ENCODE measurements around the gene CHAD. TPM values are rescaled to one million over a fixed set of nuclear protein-coding genes. Genes with fewer than 3 reads are reported as not detected.

The CHAD gene
- total and polyA plus RNA-seq, 2 of the 13 experiments (the other 11 are each of a cell fraction or from before 2014, with no cell fraction given), result 1.4 TPM; not detected in 1

DNA sequence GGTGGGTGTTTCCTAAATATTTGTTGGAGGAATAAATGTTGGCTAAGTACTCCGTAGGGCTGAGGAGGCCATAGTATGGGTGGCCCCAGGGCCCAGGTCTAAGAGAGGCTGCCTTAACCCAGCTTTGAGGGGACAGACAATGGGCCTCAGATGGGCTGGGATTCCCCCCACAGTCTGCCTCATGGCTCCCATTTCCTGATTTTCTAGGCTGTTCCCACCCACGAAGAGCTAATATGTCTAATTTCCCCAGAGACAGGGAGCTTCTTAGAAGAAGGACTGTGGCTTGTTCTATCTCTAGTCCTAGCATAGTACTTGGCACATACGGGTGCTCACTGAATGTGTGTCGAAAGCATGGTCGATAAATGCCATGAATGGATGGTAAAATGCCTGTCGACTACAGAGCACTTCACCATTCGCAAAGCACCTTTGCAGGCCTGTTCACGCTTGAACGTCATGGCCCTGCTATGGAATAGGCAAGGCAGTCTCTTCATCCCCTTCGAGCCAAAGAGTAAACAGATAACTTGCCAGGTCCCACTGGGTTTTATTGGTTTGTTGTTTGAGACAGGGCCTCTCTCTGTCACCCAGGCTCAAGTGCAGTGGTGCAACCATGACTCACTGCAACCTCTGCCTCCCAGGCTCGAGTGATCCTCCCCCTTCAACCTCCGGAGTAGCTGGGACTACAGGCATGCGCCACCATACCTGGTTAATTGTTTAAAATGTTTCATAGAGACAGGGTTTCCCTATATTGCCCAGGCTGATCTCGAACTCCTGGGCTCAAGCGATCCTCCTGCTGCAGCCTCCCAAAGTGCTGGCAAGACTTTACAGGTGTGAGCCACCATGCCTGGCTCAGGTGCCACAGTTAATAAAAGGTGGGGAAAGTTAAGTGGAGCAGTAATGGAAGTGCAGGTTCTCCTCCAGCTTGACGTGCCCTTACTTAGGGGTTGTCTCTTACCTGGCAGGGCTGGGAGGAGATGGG, 9.7 kb downstream of the CHAD start (continued):
- 0 out of 4 replicates have a peak, but pooled peaks of 1 of the 2 experiments have one; percentile 2 for TF ChIP-seq NR2F1 (CRISPR knock-in tag; IDR thresholded peaks at IDR 0.05)
- TF ChIP-seq, protein P1, sequence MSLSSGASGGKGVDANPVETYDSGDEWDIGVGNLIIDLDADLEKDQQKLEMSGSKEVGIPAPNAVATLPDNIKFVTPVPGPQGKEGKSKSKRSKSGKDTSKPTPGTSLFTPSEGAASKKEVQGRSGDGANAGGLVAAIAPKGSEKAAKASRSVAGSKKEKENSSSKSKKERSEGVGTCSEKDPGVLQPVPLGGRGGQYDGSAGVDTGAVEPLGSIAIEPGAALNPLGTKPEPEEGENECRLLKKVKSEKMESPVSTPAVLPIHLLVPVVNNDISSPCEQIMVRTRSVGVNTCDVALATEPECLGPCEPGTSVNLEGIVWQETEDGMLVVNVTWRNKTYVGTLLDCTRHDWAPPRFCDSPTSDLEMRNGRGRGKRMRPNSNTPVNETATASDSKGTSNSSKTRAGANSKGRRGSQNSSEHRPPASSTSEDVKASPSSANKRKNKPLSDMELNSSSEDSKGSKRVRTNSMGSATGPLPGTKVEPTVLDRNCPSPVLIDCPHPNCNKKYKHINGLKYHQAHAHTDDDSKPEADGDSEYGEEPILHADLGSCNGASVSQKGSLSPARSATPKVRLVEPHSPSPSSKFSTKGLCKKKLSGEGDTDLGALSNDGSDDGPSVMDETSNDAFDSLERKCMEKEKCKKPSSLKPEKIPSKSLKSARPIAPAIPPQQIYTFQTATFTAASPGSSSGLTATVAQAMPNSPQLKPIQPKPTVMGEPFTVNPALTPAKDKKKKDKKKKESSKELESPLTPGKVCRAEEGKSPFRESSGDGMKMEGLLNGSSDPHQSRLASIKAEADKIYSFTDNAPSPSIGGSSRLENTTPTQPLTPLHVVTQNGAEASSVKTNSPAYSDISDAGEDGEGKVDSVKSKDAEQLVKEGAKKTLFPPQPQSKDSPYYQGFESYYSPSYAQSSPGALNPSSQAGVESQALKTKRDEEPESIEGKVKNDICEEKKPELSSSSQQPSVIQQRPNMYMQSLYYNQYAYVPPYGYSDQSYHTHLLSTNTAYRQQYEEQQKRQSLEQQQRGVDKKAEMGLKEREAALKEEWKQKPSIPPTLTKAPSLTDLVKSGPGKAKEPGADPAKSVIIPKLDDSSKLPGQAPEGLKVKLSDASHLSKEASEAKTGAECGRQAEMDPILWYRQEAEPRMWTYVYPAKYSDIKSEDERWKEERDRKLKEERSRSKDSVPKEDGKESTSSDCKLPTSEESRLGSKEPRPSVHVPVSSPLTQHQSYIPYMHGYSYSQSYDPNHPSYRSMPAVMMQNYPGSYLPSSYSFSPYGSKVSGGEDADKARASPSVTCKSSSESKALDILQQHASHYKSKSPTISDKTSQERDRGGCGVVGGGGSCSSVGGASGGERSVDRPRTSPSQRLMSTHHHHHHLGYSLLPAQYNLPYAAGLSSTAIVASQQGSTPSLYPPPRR (CRISPR knock-in tag; IDR thresholded peaks at IDR 0.05; ENCODE audit: borderline replicate concordance), result peak; percentile 46; the same call in 1 of the 2 replicates
- no peak for TF ChIP-seq NR1H2 (CRISPR knock-in tag; IDR thresholded peaks at IDR 0.05; ENCODE audit: borderline replicate concordance, low read depth)
- peak; percentile 75; the same call in 1 of the 2 replicates for TF ChIP-seq SOX5 (CRISPR knock-in tag; IDR thresholded peaks at IDR 0.05; ENCODE audit: borderline replicate concordance)
- TF ChIP-seq, protein P2, sequence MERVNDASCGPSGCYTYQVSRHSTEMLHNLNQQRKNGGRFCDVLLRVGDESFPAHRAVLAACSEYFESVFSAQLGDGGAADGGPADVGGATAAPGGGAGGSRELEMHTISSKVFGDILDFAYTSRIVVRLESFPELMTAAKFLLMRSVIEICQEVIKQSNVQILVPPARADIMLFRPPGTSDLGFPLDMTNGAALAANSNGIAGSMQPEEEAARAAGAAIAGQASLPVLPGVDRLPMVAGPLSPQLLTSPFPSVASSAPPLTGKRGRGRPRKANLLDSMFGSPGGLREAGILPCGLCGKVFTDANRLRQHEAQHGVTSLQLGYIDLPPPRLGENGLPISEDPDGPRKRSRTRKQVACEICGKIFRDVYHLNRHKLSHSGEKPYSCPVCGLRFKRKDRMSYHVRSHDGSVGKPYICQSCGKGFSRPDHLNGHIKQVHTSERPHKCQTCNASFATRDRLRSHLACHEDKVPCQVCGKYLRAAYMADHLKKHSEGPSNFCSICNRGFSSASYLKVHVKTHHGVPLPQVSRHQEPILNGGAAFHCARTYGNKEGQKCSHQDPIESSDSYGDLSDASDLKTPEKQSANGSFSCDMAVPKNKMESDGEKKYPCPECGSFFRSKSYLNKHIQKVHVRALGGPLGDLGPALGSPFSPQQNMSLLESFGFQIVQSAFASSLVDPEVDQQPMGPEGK (CRISPR knock-in tag; IDR thresholded peaks at IDR 0.05), result peak; percentile 48; the same call in 1 of the 2 replicates
- TF ChIP-seq, protein P3, sequence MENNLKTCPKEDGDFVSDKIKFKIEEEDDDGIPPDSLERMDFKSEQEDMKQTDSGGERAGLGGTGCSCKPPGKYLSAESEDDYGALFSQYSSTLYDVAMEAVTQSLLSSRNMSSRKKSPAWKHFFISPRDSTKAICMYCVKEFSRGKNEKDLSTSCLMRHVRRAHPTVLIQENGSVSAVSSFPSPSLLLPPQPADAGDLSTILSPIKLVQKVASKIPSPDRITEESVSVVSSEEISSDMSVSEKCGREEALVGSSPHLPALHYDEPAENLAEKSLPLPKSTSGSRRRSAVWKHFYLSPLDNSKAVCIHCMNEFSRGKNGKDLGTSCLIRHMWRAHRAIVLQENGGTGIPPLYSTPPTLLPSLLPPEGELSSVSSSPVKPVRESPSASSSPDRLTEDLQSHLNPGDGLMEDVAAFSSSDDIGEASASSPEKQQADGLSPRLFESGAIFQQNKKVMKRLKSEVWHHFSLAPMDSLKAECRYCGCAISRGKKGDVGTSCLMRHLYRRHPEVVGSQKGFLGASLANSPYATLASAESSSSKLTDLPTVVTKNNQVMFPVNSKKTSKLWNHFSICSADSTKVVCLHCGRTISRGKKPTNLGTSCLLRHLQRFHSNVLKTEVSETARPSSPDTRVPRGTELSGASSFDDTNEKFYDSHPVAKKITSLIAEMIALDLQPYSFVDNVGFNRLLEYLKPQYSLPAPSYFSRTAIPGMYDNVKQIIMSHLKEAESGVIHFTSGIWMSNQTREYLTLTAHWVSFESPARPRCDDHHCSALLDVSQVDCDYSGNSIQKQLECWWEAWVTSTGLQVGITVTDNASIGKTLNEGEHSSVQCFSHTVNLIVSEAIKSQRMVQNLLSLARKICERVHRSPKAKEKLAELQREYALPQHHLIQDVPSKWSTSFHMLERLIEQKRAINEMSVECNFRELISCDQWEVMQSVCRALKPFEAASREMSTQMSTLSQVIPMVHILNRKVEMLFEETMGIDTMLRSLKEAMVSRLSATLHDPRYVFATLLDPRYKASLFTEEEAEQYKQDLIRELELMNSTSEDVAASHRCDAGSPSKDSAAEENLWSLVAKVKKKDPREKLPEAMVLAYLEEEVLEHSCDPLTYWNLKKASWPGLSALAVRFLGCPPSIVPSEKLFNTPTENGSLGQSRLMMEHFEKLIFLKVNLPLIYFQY (CRISPR knock-in tag; IDR thresholded peaks at IDR 0.05; ENCODE audit: borderline replicate concordance), result peak; percentile 94
- 0 out of 2 replicates have a peak, but pooled peaks have one; percentile 51 for TF ChIP-seq HOXD1 (CRISPR knock-in tag; IDR thresholded peaks at IDR 0.05)
- TF ChIP-seq ZBTB21 (CRISPR knock-in tag; IDR thresholded peaks at IDR 0.05), result peak; percentile 64; the same call in 1 of the 2 replicates
- 0 out of 2 replicates have a peak, but pooled peaks have one; percentile 5 for TF ChIP-seq SP4 (CRISPR knock-in tag; IDR thresholded peaks at IDR 0.05)
- no peak for TF ChIP-seq ZNF333 (CRISPR knock-in tag; IDR thresholded peaks at IDR 0.05; ENCODE audit: borderline replicate concordance)
- TF ChIP-seq, protein P4, sequence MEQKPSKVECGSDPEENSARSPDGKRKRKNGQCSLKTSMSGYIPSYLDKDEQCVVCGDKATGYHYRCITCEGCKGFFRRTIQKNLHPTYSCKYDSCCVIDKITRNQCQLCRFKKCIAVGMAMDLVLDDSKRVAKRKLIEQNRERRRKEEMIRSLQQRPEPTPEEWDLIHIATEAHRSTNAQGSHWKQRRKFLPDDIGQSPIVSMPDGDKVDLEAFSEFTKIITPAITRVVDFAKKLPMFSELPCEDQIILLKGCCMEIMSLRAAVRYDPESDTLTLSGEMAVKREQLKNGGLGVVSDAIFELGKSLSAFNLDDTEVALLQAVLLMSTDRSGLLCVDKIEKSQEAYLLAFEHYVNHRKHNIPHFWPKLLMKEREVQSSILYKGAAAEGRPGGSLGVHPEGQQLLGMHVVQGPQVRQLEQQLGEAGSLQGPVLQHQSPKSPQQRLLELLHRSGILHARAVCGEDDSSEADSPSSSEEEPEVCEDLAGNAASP (CRISPR knock-in tag; IDR thresholded peaks at IDR 0.05; ENCODE audit: borderline replicate concordance), result peak; percentile 46; the same call in 1 of the 2 replicates
- TF ChIP-seq BCL6 (CRISPR knock-in tag; IDR thresholded peaks at IDR 0.05), result peak; percentile 61
- no peak for TF ChIP-seq HNF4G (IDR thresholded peaks at IDR 0.05; ENCODE audit: borderline replicate concordance, low read depth, low read length)
- TF ChIP-seq HNF4G (CRISPR knock-in tag; IDR thresholded peaks at IDR 0.05; ENCODE audit: borderline replicate concordance, low read depth), result no peak
- TF ChIP-seq KDM1A (CRISPR knock-in tag; IDR thresholded peaks at IDR 0.05), result 0 out of 2 replicates have a peak, but pooled peaks have one; percentile 36
